HL-60 (cell line): Measurements from ENCODE around the gene ME2.

Experiments
- DNase-seq, 2 experiments: peaks; one replicate each; pipeline ENCODE4 v3.0.0-alpha.2; 2010 to 2020; ENCODE audit warnings: low read depth in 1 of 2, low spot score in 1 of 2
- H3K27ac ChIP-seq: fragments of 250-450 bp; sonication (Bioruptor Pico); replicated peaks from 2 replicates; pipeline ENCODE4 v1.5.1; 2020; ENCODE audit warnings: mild to moderate bottlenecking, moderate library complexity
- H3K27me3 ChIP-seq: fragments of 250-450 bp; sonication (Bioruptor Pico); 2 replicates; pipeline ENCODE4 v1.5.1; 2021; ENCODE audit warnings: mild to moderate bottlenecking, moderate library complexity; ENCODE audit not compliant: insufficient read depth, poor library complexity, severe bottlenecking
- H3K4me3 ChIP-seq: replicated peaks from 2 replicates; pipeline ENCODE4 v1.5.1; 2011; ENCODE audit warnings: mild to moderate bottlenecking, control low read depth, low read length; ENCODE audit not compliant: insufficient read depth
- GABPA ChIP-seq: IDR thresholded peaks from 2 replicates; pipeline ENCODE4 v1.6.1; 2012; ENCODE audit warnings: low read depth
- POLR2AphosphoS5 ChIP-seq: IDR thresholded peaks from 2 replicates; pipeline ENCODE4 v1.6.1; 2012; ENCODE audit warnings: low read depth
- SPI1 ChIP-seq: IDR thresholded peaks from 2 replicates; pipeline ENCODE4 v1.6.1; 2012; ENCODE audit warnings: low read depth, mild to moderate bottlenecking, borderline replicate concordance
- TF ChIP-seq, protein P1 (sequence below): IDR thresholded peaks from 2 replicates; pipeline ENCODE4 v1.6.1; 2012; ENCODE audit warnings: low read depth; ENCODE audit not compliant: insufficient replicate concordance
- TF ChIP-seq, protein P2 (sequence below): IDR thresholded peaks from one replicate; pipeline ENCODE4 v1.5.1; 2011; ENCODE audit warnings: low read length, control low read depth, inconsistent platforms; ENCODE audit not compliant: insufficient read depth

ME2 gene

DNA sequence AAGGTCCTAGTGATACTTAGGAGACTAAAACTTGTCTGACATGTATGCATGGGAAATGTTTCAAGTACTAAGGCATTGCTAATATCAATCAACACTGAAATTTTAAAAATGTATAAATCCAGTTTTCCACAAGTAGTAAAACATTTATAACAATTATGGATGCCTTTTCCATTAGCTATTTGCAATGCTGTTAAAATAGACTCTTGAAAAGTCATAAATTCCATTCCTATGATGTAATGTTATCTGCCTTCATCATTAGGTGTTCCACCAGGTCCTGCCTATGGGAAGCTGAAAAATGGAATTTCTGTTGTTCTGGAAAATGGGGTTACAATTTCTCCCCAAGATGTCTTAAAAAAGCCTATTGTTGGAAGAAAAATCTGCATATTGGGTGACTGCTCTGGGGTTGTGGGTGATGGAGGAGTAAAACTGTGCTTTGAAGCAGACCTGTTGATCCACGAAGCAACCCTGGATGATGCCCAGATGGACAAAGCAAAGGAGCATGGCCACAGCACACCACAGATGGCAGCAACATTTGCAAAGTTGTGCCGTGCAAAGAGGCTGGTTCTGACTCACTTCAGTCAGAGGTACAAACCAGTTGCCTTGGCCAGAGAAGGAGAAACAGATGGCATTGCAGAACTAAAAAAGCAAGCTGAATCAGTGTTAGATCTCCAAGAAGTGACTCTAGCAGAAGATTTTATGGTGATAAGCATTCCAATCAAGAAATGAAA lies 107.6 kb downstream of the ME2 start:
- Histone ChIP-seq H3K4me3 (no peak overlapping the region), H3K27me3 (no peaks in the 10 kb centered on the region), H3K27ac (no peak overlapping the region)
- DNase-seq: no peak
- TF ChIP-seq, protein P1, sequence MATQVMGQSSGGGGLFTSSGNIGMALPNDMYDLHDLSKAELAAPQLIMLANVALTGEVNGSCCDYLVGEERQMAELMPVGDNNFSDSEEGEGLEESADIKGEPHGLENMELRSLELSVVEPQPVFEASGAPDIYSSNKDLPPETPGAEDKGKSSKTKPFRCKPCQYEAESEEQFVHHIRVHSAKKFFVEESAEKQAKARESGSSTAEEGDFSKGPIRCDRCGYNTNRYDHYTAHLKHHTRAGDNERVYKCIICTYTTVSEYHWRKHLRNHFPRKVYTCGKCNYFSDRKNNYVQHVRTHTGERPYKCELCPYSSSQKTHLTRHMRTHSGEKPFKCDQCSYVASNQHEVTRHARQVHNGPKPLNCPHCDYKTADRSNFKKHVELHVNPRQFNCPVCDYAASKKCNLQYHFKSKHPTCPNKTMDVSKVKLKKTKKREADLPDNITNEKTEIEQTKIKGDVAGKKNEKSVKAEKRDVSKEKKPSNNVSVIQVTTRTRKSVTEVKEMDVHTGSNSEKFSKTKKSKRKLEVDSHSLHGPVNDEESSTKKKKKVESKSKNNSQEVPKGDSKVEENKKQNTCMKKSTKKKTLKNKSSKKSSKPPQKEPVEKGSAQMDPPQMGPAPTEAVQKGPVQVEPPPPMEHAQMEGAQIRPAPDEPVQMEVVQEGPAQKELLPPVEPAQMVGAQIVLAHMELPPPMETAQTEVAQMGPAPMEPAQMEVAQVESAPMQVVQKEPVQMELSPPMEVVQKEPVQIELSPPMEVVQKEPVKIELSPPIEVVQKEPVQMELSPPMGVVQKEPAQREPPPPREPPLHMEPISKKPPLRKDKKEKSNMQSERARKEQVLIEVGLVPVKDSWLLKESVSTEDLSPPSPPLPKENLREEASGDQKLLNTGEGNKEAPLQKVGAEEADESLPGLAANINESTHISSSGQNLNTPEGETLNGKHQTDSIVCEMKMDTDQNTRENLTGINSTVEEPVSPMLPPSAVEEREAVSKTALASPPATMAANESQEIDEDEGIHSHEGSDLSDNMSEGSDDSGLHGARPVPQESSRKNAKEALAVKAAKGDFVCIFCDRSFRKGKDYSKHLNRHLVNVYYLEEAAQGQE: no peak
- TF ChIP-seq POLR2AphosphoS5: no peak
- TF ChIP-seq SPI1: no peak
- TF ChIP-seq, protein P2, sequence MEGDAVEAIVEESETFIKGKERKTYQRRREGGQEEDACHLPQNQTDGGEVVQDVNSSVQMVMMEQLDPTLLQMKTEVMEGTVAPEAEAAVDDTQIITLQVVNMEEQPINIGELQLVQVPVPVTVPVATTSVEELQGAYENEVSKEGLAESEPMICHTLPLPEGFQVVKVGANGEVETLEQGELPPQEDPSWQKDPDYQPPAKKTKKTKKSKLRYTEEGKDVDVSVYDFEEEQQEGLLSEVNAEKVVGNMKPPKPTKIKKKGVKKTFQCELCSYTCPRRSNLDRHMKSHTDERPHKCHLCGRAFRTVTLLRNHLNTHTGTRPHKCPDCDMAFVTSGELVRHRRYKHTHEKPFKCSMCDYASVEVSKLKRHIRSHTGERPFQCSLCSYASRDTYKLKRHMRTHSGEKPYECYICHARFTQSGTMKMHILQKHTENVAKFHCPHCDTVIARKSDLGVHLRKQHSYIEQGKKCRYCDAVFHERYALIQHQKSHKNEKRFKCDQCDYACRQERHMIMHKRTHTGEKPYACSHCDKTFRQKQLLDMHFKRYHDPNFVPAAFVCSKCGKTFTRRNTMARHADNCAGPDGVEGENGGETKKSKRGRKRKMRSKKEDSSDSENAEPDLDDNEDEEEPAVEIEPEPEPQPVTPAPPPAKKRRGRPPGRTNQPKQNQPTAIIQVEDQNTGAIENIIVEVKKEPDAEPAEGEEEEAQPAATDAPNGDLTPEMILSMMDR: no peak
- no peak for TF ChIP-seq GABPA

DNA sequence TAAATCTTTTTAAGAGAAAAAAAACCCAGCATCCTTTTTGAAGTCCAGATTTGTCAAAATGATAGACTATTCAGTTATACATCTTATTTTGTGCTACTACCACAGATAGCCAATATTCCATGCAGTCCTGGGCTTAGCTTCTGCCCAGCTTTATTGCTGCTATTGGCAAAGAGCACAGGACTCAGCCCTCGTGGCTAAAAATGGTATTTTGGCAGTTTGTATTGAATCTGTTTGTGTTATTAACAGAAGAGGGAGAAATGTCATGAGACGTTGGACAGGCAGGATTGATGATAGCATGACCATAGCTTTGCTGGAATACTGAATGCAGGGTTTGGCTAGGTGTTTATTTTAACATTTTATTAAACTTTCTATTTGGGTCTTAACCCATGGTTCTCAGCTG lies 108.3 kb downstream of the ME2 start:
- no peak for TF ChIP-seq SPI1
- TF ChIP-seq, protein P2: no peak
- no peak for TF ChIP-seq GABPA
- TF ChIP-seq, protein P1: no peak
- TF ChIP-seq POLR2AphosphoS5: no peak
- Histone ChIP-seq H3K27ac (no peak overlapping the region), H3K27me3 (no peaks in the 10 kb centered on the region), H3K4me3 (no peak overlapping the region)
- DNase-seq: no peak

DNA sequence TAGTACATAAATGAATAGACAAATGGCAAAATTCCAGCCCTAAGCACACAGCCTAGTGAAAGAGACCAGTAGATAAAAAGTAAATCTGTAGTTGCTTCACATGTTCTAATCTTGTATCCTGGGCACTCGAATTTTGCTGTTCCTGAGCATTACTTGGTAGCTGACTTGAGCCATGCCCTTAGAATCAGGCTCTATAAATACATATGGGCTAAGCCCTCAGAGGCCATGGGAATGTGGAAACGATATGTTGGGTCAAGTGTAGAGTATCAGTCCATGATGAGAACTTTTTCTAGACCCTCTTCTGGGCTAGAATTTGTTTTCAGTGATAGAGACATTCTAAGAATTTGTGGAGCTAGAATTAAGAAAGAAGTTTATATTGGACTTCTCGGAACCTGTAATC lies 110.8 kb downstream of the ME2 start:
- TF ChIP-seq GABPA: no peak
- TF ChIP-seq, protein P2: no peak
- TF ChIP-seq, protein P1: no peak
- no peak for TF ChIP-seq SPI1
- no peak for TF ChIP-seq POLR2AphosphoS5
- no peak overlapping the region for H3K4me3 ChIP-seq

More for the DNA sequence above, 110.8 kb downstream of the ME2 start:
- no peaks in the 10 kb centered on the region for H3K27me3 ChIP-seq
- DNase-seq: no peak
- H3K27ac ChIP-seq: no peak overlapping the region
